ENCODE measurements around the gene FUNDC2. TPM values are rescaled to one million over a fixed set of nuclear protein-coding genes. Genes with fewer than 3 reads are reported as not detected.

The FUNDC2 gene
- total RNA-seq (2014; rRNA removed) (75.0 and 80.7 TPM in 2 replicates), Bru-seq, nascent RNA (percentile 77 among the genes with signal in this experiment), BruChase-seq, experiment 1, labeled RNA remaining after a 6-hour chase (percentile 70 among the genes with signal in this experiment), BruChase-seq, experiment 2, labeled RNA remaining after a 2-hour chase (percentile 69 among the genes with signal in this experiment)
- long read RNA-seq, full-length matches to known transcripts = 61 of 70 reads
- long read RNA-seq, partial matches to known transcripts = 1 of 70 reads
- long read RNA-seq, other reads (novel, unspliced or antisense) = 8 of 70 reads

GRCh38 chrX:155026727-155027508 lies at the start of gene FUNDC2:
FUNDC2 (plus strand) TSS chrX:155026844; CDS start chrX:155026939, 95 bp downstream.
- peak within 1 kb of the TSS; percentile 72 for H2AFZ ChIP-seq (ENCODE audit: low read length)
- H3K36me3 ChIP-seq (ENCODE audit: low read depth, low read length) = no peaks in the 10 kb centered on the region
- peak within 1 kb of the TSS; percentile 83 for H3K4me2 ChIP-seq (ENCODE audit: low read length)
- H3K79me2 ChIP-seq (ENCODE audit: low read length) = peaks cover 45% of the 10 kb centered on the region
- DNase-seq = peak; percentile 92
- no TSS peak for BruUV-seq (replicated peaks)
- H3K9ac ChIP-seq (ENCODE audit: low read length) = peak within 1 kb of the TSS; percentile 94
- H3F3A ChIP-seq (ENCODE audit: low read length, unreplicated experiment) = no peaks in the 10 kb centered on the region
- no peaks in the 10 kb centered on the region for H3K9me2 ChIP-seq (replicated peaks; ENCODE audit: low read length)
- H4K20me1 ChIP-seq (ENCODE audit: low read length) = peaks cover 10% of the 10 kb centered on the region
- TF ChIP-seq EZH2 (IDR thresholded peaks at IDR 0.05; ENCODE audit: low read length, unreplicated experiment) (no peak), EZH2phosphoT487 (IDR thresholded peaks at IDR 0.05; ENCODE audit: borderline replicate concordance, low read length) (peak; percentile 94)
- no peaks in the 10 kb centered on the region for H3K27me3 ChIP-seq (ENCODE audit: low read length)
- ATAC-seq = peak; percentile 77
- H3K4me1 ChIP-seq (ENCODE audit: insufficient read depth, low read length) = peaks cover 13% of the 10 kb centered on the region
- CTCF ChIA-PET = interaction anchor here (1.0 kb wide), 1 partner anchor 22 kb away, joined by 3 read pairs; no protein-coding TSS in a partner anchor
- peak within 1 kb of the TSS; percentile 90 for H3K27ac ChIP-seq (ENCODE audit: low read length)
- POLR2A ChIA-PET (ENCODE audit: unreplicated experiment) = interaction anchor here (0.7 kb wide), 1 partner anchor 38 kb away, joined by 4 read pairs; no protein-coding TSS in a partner anchor
- intact Hi-C loops (cut with micrococcal nuclease) = loop anchor here (1.0 to 2.0 kb wide), 3 partner anchors 30 to 44 kb away; partner anchors contain the start of genes BRCC3, CMC4 and MTCP1
- peak within 1 kb of the TSS; percentile 77 for H3K4me3 ChIP-seq (ENCODE audit: low read length)
- no peaks in the 10 kb centered on the region for H3K9me3 ChIP-seq (ENCODE audit: low read length)

DNA sequence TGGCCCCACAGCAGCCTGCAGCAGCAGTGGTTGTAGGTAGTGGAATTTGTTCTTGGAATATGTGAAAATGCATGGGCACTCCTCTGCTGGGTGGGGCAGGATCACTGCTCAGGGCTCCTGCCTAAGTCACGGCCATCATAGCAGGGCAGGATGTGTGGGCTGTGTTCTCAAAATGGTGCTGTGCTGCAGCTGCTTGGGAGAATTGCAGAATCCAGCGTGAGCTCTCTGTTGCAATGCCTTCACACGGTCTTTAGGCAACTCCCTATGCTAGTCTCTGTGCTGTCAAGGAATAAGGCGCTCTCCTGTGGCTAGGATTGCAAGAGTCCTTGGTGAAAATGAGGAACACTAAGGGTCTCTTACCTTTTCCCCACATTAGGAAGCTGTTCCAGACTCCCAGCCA lies 47.0 kb upstream of the FUNDC2 start:
- Histone ChIP-seq H3K4me1 (ENCODE audit: insufficient read depth, low read length) (peaks cover 6% of the 10 kb centered on the region; the same call in 1 of the 2 replicates), H3K9me2 (replicated peaks; ENCODE audit: low read length) (no peaks in the 10 kb centered on the region), H3K27ac (ENCODE audit: low read length) (no peak overlapping the region), H3K36me3 (ENCODE audit: low read depth, low read length) (no peaks in the 10 kb centered on the region), H2AFZ (ENCODE audit: low read length) (no peak overlapping the region), H3K27me3 (ENCODE audit: low read length) (no peaks in the 10 kb centered on the region), H3K4me2 (ENCODE audit: low read length) (no peak overlapping the region), H3K4me3 (ENCODE audit: low read length) (no peak overlapping the region), H3K9me3 (ENCODE audit: low read length) (no peaks in the 10 kb centered on the region), H3K9ac (ENCODE audit: low read length) (no peak overlapping the region), H3K79me2 (ENCODE audit: low read length) (no peaks in the 10 kb centered on the region), H4K20me1 (ENCODE audit: low read length) (no peaks in the 10 kb centered on the region), H3F3A (ENCODE audit: low read length, unreplicated experiment) (no peaks in the 10 kb centered on the region)
- no peak for ATAC-seq
- POLR2A ChIA-PET (ENCODE audit: unreplicated experiment) = no interaction called here
- intact Hi-C loops (cut with micrococcal nuclease) = loop anchor here (1.0 to 10.0 kb wide), 3 partner anchors 61 to 195 kb away; no protein-coding TSS in a partner anchor
- BruUV-seq (replicated peaks) = no TSS peak
- CTCF ChIA-PET = interaction anchor here (0.5 to 0.8 kb wide), 2 partner anchors 62 kb away, joined by 3 to 6 read pairs; no protein-coding TSS in a partner anchor
- TF ChIP-seq CTCF (conservative IDR thresholded peaks at IDR 0.05; ENCODE audit: low read depth, low read length) = no peak
- TF ChIP-seq EZH2 (IDR thresholded peaks at IDR 0.05; ENCODE audit: low read length, unreplicated experiment) = no peak
- no peak for TF ChIP-seq EZH2phosphoT487 (IDR thresholded peaks at IDR 0.05; ENCODE audit: borderline replicate concordance, low read length)
- no peak for DNase-seq

Data from PC-3 (cell line).